ENCODE measurements around the gene TKTL1. TPM values are rescaled to one million over a fixed set of nuclear protein-coding genes. Genes with fewer than 3 reads are reported as not detected.

Gene TKTL1
- total and polyA plus RNA-seq, 2 experiments from 2014 or later = 0.52 TPM; not detected in 1

DNA sequence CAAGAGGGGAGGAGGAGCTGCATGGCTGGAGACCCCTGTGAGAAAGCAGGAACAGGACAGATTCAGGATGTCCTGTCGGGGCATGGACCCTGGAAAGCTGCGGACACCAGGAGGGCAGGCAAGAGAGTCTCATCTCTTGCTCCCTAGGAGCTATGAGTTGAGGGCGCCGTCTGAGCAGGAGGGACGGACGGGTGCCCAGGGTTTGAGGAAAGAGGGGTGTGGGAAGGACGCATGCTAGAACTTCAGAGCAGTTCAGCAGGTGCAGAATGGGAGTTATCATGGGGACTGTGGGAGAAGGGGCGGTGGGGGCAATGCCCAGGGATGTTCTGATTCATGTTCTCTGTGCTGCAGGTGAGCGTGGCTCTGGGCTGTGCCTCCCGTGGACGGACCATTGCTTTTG is 24.8 kb downstream of the TKTL1 start:
- Histone ChIP-seq H3K4me1 (ENCODE audit: insufficient read depth) (no peaks in the 10 kb centered on the region), H3K9me2 (replicated peaks; ENCODE audit: insufficient read depth) (no peaks in the 10 kb centered on the region), H3K4me3 (no peak overlapping the region), H4K20me1 (ENCODE audit: insufficient read depth, poor library complexity, severe bottlenecking) (no peaks in the 10 kb centered on the region), H3K9me3 (ENCODE audit: low read depth) (no peaks in the 10 kb centered on the region), H3K27ac (no peak overlapping the region), H3K36me3 (replicated peaks; ENCODE audit: insufficient read depth, low read depth) (no peaks in the 10 kb centered on the region), H3K27me3 (no peaks in the 10 kb centered on the region), H2AFZ (no peak overlapping the region), H3K4me2 (no peak overlapping the region), H3K79me2 (no peaks in the 10 kb centered on the region)
- 88% methylated on average over 11 of the region's 11 CpGs for WGBS (ENCODE audit: low lambda C conversion rate, missing lambda C conversion rate)
- DNase-seq (ENCODE audit: low spot score) = no peak
- TF ChIP-seq, protein P1, sequence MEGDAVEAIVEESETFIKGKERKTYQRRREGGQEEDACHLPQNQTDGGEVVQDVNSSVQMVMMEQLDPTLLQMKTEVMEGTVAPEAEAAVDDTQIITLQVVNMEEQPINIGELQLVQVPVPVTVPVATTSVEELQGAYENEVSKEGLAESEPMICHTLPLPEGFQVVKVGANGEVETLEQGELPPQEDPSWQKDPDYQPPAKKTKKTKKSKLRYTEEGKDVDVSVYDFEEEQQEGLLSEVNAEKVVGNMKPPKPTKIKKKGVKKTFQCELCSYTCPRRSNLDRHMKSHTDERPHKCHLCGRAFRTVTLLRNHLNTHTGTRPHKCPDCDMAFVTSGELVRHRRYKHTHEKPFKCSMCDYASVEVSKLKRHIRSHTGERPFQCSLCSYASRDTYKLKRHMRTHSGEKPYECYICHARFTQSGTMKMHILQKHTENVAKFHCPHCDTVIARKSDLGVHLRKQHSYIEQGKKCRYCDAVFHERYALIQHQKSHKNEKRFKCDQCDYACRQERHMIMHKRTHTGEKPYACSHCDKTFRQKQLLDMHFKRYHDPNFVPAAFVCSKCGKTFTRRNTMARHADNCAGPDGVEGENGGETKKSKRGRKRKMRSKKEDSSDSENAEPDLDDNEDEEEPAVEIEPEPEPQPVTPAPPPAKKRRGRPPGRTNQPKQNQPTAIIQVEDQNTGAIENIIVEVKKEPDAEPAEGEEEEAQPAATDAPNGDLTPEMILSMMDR (IDR thresholded peaks at IDR 0.05; ENCODE audit: poor library complexity) = no peak
- TF ChIP-seq EZH2phosphoT487 (IDR thresholded peaks at IDR 0.05; ENCODE audit: low read depth, severe bottlenecking, unreplicated experiment) = no peak
- TF ChIP-seq EZH2 (IDR thresholded peaks at IDR 0.05; ENCODE audit: borderline replicate concordance) = no peak

GRCh38 chrX:154321152-154321551 is 25.6 kb downstream of the TKTL1 start:
- Histone ChIP-seq H3K4me1 (ENCODE audit: insufficient read depth) (no peaks in the 10 kb centered on the region), H3K79me2 (no peaks in the 10 kb centered on the region), H3K36me3 (replicated peaks; ENCODE audit: insufficient read depth, low read depth) (no peaks in the 10 kb centered on the region), H3K4me2 (no peak overlapping the region), H3K9me2 (replicated peaks; ENCODE audit: insufficient read depth) (no peaks in the 10 kb centered on the region), H3K9me3 (ENCODE audit: low read depth) (no peaks in the 10 kb centered on the region), H3K27ac (no peak overlapping the region), H2AFZ (no peak overlapping the region), H4K20me1 (ENCODE audit: insufficient read depth, poor library complexity, severe bottlenecking) (no peaks in the 10 kb centered on the region), H3K27me3 (no peaks in the 10 kb centered on the region), H3K4me3 (no peak overlapping the region)
- TF ChIP-seq EZH2phosphoT487 (IDR thresholded peaks at IDR 0.05; ENCODE audit: low read depth, severe bottlenecking, unreplicated experiment) (no peak), EZH2 (IDR thresholded peaks at IDR 0.05; ENCODE audit: borderline replicate concordance) (no peak)
- TF ChIP-seq, protein P1 (IDR thresholded peaks at IDR 0.05; ENCODE audit: poor library complexity) = no peak
- no peak for DNase-seq (ENCODE audit: low spot score)
- 85% methylated on average over 7 of the region's 7 CpGs for WGBS (ENCODE audit: low lambda C conversion rate, missing lambda C conversion rate)

DNA sequence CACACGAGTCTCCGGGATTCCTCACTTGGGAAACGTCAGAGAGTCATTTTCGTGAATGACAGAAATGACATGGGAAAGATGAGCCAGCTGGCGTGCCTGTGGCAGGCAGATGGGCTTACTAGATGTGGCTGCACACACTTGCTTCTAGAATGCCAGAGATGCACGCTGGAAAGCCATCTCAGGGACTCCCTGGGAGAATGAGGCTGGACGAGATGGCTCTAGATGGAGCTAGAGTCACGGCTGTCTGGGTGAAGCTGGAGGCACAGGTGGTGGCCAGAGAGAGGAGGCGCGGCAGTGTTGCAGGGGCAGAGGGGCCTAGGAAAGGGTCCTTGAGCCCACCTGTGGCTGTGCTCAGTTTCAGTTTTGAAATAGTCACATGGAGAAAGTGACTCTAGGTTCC is 26.0 kb downstream of the TKTL1 start:
- no peaks in the 10 kb centered on the region for H3K9me2 ChIP-seq (replicated peaks; ENCODE audit: insufficient read depth)
- H3K4me2 ChIP-seq = no peak overlapping the region
- H3K27ac ChIP-seq = no peak overlapping the region
- H3K4me3 ChIP-seq = no peak overlapping the region
- no peaks in the 10 kb centered on the region for H3K9me3 ChIP-seq (ENCODE audit: low read depth)
- H3K27me3 ChIP-seq = no peaks in the 10 kb centered on the region
- 67% methylated on average over 10 of the region's 10 CpGs for WGBS (ENCODE audit: low lambda C conversion rate, missing lambda C conversion rate)
- H3K4me1 ChIP-seq (ENCODE audit: insufficient read depth) = no peaks in the 10 kb centered on the region
- H4K20me1 ChIP-seq (ENCODE audit: insufficient read depth, poor library complexity, severe bottlenecking) = no peaks in the 10 kb centered on the region
- TF ChIP-seq EZH2 (IDR thresholded peaks at IDR 0.05; ENCODE audit: borderline replicate concordance) (no peak), EZH2phosphoT487 (IDR thresholded peaks at IDR 0.05; ENCODE audit: low read depth, severe bottlenecking, unreplicated experiment) (no peak)
- TF ChIP-seq, protein P1 (IDR thresholded peaks at IDR 0.05; ENCODE audit: poor library complexity) = no peak
- no peak for DNase-seq (ENCODE audit: low spot score)
- no peak overlapping the region for H2AFZ ChIP-seq
- H3K36me3 ChIP-seq (replicated peaks; ENCODE audit: insufficient read depth, low read depth) = no peaks in the 10 kb centered on the region
- H3K79me2 ChIP-seq = no peaks in the 10 kb centered on the region

GRCh38 chrX:154322890-154323289 is 27.3 kb downstream of the TKTL1 start:
- 78% methylated on average over 10 of the region's 10 CpGs for WGBS (ENCODE audit: low lambda C conversion rate, missing lambda C conversion rate)

More at GRCh38 chrX:154322890-154323289, 27.3 kb downstream of the TKTL1 start:
- DNase-seq (ENCODE audit: low spot score) = no peak
- Histone ChIP-seq H3K9me3 (ENCODE audit: low read depth) (no peaks in the 10 kb centered on the region), H3K4me2 (no peak overlapping the region), H2AFZ (no peak overlapping the region), H3K9me2 (replicated peaks; ENCODE audit: insufficient read depth) (no peaks in the 10 kb centered on the region), H3K27me3 (no peaks in the 10 kb centered on the region), H3K79me2 (no peaks in the 10 kb centered on the region), H4K20me1 (ENCODE audit: insufficient read depth, poor library complexity, severe bottlenecking) (no peaks in the 10 kb centered on the region), H3K4me3 (no peak overlapping the region), H3K27ac (no peak overlapping the region), H3K4me1 (ENCODE audit: insufficient read depth) (no peaks in the 10 kb centered on the region), H3K36me3 (replicated peaks; ENCODE audit: insufficient read depth, low read depth) (no peaks in the 10 kb centered on the region)
- TF ChIP-seq EZH2 (IDR thresholded peaks at IDR 0.05; ENCODE audit: borderline replicate concordance) (no peak), EZH2phosphoT487 (IDR thresholded peaks at IDR 0.05; ENCODE audit: low read depth, severe bottlenecking, unreplicated experiment) (no peak)
- TF ChIP-seq, protein P1 (IDR thresholded peaks at IDR 0.05; ENCODE audit: poor library complexity) = no peak
